ENCODE measurements around the gene CZIB.
"Not testable (repeated sequence)": the region's sequence is repeated elsewhere in the genome, so short reads cannot be mapped to it uniquely, and the experiment has no call there.

Gene CZIB

GRCh38 chr1:53188099-53188498 lies 32.3 kb downstream of the CZIB start:
- no peak for DNase-seq (ENCODE audit: low read depth)

- no peak for DNase-seq (ENCODE audit: low read depth)
These were observed 33.0 kb downstream of the CZIB start for GRCh38 chr1:53187401-53187800.

GRCh38 chr1:53186533-53186932 lies 33.9 kb downstream of the CZIB start:
- no peak for DNase-seq (ENCODE audit: low read depth)

- not testable (repeated sequence) for DNase-seq (ENCODE audit: low read depth)
These were observed 34.5 kb downstream of the CZIB start for GRCh38 chr1:53185955-53186297.

- DNase-seq (ENCODE audit: low read depth) = no peak
These were observed 37.1 kb downstream of the CZIB start for GRCh38 chr1:53183095-53183990.

- DNase-seq (ENCODE audit: low read depth) = no peak
These were observed 37.7 kb downstream of the CZIB start for GRCh38 chr1:53182716-53183094.

GRCh38 chr1:53182111-53182593 lies 38.3 kb downstream of the CZIB start:
- DNase-seq (ENCODE audit: low read depth) = peak; percentile 72

GRCh38 chr1:53180951-53181350 lies 39.5 kb downstream of the CZIB start:
- DNase-seq (ENCODE audit: low read depth) = no peak

GRCh38 chr1:53180226-53180625 lies 40.2 kb downstream of the CZIB start:
- DNase-seq (ENCODE audit: low read depth) = no peak

- DNase-seq (ENCODE audit: low read depth) = no peak
These were observed 43.8 kb downstream of the CZIB start for GRCh38 chr1:53176452-53177208.

- no peak for DNase-seq (ENCODE audit: low read depth)
These were observed 45.2 kb downstream of the CZIB start for GRCh38 chr1:53174971-53175913.

GRCh38 chr1:53172426-53173128 lies 47.9 kb downstream of the CZIB start:
- no peak for DNase-seq (ENCODE audit: low read depth)

GRCh38 chr1:53166912-53167311 lies 53.5 kb downstream of the CZIB start:
- no peak for DNase-seq (ENCODE audit: low read depth)

GRCh38 chr1:53166366-53166765 lies 54.1 kb downstream of the CZIB start:
- no peak for DNase-seq (ENCODE audit: low read depth)

GRCh38 chr1:53165408-53165961 lies 54.9 kb downstream of the CZIB start:
- no peak for DNase-seq (ENCODE audit: low read depth)
